Nephron progenitor cell (in vitro differentiated cells): ENCODE measurements around the gene FYN.

Source experiments
- DNase-seq: peaks from one replicate; pipeline ENCODE4 v3.0.0; 2021
- H3K27ac Mint-ChIP-seq: 2 replicates; pipeline ENCODE4 v1.8.0; 2021; ENCODE audit warnings: mild to moderate bottlenecking, moderate library complexity, mixed read lengths
- H3K27me3 Mint-ChIP-seq: 2 replicates; pipeline ENCODE4 v1.8.0; 2021; ENCODE audit warnings: mild to moderate bottlenecking, low read depth, mixed read lengths; ENCODE audit not compliant: poor library complexity
- H3K36me3 Mint-ChIP-seq: 2 replicates; pipeline ENCODE4 v1.8.0; 2021; ENCODE audit warnings: low read depth, mixed read lengths
- H3K4me1 Mint-ChIP-seq: 2 replicates; pipeline ENCODE4 v1.8.0; 2021; ENCODE audit warnings: mixed read lengths
- H3K4me3 Mint-ChIP-seq: 2 replicates; pipeline ENCODE4 v1.8.0; 2021; ENCODE audit warnings: mild to moderate bottlenecking, moderate library complexity, mixed read lengths
- H3K9me3 Mint-ChIP-seq: 2 replicates; pipeline ENCODE4 v1.8.0; 2021; ENCODE audit warnings: mild to moderate bottlenecking, moderate library complexity, mixed read lengths
- TF ChIP-seq, protein P1 (sequence below): fragments of 200-600 bp; sonication (generic); IDR thresholded peaks from 2 replicates; pipeline ENCODE4 v1.5.0; 2021; ENCODE audit warnings: antibody characterized with exemption

The FYN gene

DNA sequence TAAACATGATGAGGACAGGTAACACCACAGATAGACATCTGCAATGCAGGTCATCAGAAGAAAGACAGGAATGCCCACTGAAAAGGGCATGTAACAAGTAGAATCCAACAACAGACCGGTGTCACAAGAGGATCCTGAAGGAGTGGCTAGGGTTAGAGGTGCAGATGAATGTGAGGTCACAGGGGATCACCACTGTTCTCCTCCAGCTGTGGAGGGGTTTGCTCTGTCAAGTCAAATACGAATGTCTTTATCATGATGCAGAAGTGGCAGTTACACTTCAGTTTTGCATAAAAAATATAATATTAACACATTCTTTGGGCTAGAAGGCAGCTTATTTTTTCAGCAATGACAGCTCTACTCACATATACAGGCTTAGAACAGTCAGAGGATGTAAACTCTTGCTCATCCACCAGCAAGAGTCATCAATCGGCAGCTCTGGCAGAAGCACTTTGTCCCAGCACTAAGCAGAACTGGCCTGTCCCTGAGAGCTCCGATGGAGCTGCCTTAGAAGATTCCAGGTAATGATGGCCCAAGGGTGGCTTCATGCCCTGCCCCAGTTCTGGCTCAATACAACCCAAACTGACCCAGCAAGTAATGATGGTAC lies 137.1 kb downstream of the FYN start:
- DNase-seq = no peak
- TF ChIP-seq, protein P1, sequence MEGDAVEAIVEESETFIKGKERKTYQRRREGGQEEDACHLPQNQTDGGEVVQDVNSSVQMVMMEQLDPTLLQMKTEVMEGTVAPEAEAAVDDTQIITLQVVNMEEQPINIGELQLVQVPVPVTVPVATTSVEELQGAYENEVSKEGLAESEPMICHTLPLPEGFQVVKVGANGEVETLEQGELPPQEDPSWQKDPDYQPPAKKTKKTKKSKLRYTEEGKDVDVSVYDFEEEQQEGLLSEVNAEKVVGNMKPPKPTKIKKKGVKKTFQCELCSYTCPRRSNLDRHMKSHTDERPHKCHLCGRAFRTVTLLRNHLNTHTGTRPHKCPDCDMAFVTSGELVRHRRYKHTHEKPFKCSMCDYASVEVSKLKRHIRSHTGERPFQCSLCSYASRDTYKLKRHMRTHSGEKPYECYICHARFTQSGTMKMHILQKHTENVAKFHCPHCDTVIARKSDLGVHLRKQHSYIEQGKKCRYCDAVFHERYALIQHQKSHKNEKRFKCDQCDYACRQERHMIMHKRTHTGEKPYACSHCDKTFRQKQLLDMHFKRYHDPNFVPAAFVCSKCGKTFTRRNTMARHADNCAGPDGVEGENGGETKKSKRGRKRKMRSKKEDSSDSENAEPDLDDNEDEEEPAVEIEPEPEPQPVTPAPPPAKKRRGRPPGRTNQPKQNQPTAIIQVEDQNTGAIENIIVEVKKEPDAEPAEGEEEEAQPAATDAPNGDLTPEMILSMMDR = no peak
- H3K4me1 Mint-ChIP-seq = peaks cover 58% of the 10 kb centered on the region
- H3K27ac Mint-ChIP-seq = peak overlapping the region; percentile 55
- H3K4me3 Mint-ChIP-seq = no peak overlapping the region
- peaks cover 3% of the 10 kb centered on the region for H3K27me3 Mint-ChIP-seq
- peaks cover 36% of the 10 kb centered on the region for H3K9me3 Mint-ChIP-seq
- H3K36me3 Mint-ChIP-seq = peaks cover 60% of the 10 kb centered on the region

DNA sequence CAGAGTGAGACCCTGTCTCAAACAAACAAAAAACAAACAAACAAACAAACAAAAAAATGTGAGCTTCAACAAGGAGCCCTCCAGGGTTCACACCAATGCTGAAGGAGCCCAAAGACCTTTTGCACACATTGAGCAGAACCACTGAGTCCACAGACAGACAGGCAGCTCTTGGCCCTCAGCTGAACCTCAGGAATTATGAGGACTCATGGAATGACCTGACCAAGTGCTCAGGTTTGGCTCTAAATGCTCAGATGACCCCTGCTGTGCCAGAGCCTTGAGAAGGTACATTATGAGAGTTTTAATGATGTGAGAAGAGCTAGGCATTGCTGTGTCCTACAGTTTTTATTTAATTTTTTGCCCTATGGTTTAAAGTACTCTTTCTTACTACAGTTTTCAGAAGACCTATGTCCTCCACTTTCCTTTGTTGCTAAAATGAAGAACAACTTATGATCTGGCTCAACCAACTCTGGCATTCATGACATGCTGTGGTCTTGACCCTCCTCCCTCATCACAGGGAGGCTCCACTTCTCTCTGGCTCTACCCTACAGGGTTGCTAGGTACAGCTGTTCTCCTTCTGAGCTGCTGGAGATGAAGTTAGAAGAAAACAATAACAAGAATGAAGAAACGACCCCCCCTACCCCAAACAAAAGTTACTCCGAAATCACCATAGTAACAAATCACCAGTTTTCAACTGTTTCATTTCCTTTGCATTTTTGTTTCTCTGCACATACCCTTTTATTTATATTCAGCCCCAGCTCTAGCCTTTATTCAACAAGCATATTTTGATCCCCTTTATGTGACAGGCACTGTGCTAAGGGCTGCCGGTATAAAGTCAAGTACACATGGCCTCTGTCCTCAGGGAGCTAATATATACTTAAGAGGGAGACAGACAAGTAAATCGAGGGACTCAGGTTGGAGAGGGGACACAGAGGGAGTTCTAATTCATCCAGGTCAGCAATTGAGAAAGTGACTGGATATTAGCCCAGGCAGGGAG lies 138.9 kb downstream of the FYN start:
- H3K27ac Mint-ChIP-seq = peak overlapping the region; percentile 64
- TF ChIP-seq, protein P1 = no peak
- no peak overlapping the region for H3K4me3 Mint-ChIP-seq
- peaks cover 58% of the 10 kb centered on the region for H3K36me3 Mint-ChIP-seq
- no peak for DNase-seq
- peaks cover 3% of the 10 kb centered on the region for H3K27me3 Mint-ChIP-seq
- peaks cover 67% of the 10 kb centered on the region for H3K4me1 Mint-ChIP-seq
- peaks cover 36% of the 10 kb centered on the region for H3K9me3 Mint-ChIP-seq

DNA sequence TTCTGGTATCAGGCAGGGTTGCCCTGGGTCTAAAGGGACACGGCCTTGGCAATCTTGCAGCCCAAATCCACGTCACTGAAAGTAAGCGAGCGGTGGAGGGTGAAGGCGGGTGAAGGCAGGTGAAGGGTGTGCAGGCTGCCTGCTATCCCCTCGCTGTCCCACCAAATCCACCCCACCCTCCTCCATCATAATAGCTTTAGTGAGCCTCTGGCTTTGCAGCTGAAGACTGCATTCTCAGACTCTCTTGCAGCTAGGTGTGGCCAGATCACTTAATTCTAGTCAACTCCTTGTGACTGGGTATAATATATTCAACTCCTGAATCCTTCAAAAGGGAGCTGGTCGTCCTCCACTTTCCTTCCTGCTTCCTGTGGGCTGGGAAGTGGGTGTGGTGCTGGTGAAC lies 140.9 kb downstream of the FYN start:
- Mint-ChIP-seq H3K27me3 (peaks cover 3% of the 10 kb centered on the region), H3K4me3 (no peak overlapping the region), H3K36me3 (peaks cover 57% of the 10 kb centered on the region), H3K27ac (no peak overlapping the region), H3K4me1 (peaks cover 50% of the 10 kb centered on the region), H3K9me3 (peaks cover 36% of the 10 kb centered on the region)
- DNase-seq = no peak
- TF ChIP-seq, protein P1 = no peak

DNA sequence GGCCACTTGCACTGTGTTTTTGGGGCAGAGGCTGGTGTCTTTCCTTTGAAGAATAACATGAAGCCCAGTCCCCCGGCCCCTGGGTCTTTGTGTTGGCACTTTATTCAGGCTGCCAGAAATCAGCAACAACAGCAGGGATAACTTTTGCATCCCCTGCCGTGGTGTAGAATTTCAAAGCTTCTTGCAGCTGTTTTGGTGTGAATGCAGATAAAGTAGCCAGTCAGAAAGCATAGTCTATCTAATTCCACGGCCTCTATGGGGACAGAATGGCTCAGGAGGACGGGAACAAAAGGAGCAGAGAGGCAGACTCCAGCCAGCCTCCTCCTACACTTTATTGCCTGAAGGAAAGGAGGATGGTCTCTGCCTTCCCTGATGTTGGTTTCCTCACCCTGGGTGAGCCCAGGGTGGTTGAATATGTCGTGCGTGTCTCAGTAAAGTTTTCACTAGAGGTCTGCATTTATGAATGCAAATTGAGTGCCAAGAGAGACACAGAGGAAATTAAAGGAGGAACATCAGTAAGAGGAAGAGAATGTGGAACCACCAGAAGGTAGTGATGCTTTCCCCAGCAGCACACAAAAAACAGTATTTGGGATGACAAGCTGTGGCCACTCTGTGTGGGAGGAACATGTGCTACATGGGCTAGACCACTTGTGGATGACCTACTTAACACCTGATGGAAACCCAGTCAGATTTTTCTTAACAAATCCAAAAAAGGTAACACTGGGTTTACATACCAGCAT lies 141.6 kb downstream of the FYN start:
- H3K27me3 Mint-ChIP-seq = peaks cover 4% of the 10 kb centered on the region
- peak overlapping the region; percentile 30 for H3K27ac Mint-ChIP-seq
- H3K36me3 Mint-ChIP-seq = peaks cover 64% of the 10 kb centered on the region
- TF ChIP-seq, protein P1 = no peak
- H3K4me1 Mint-ChIP-seq = peaks cover 43% of the 10 kb centered on the region
- H3K4me3 Mint-ChIP-seq = peak overlapping the region; percentile 36
- no peak for DNase-seq
- H3K9me3 Mint-ChIP-seq = peaks cover 36% of the 10 kb centered on the region

DNA sequence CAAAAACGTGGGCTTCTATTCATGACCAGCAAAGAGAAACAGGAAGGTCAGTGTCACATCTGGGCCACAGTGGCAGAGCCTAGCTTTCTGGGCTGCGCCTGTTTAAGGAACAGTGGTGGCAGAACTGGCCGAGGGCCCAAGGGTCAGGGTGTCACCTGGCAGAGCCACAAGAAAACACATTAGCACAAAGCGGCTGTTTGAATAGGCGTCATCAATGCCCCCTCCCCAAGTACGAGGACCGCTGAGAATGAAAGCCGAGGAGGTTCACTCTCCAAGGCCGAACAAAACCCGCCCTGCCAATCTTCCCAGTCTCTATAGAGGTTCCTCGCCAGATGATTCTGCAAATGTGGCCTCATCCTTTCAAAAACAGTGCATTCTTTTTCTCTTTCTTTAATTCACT lies 142.4 kb downstream of the FYN start:
- TF ChIP-seq, protein P1 = no peak
- peak overlapping the region; percentile 11 for H3K4me3 Mint-ChIP-seq
- peaks cover 6% of the 10 kb centered on the region for H3K27me3 Mint-ChIP-seq
- H3K36me3 Mint-ChIP-seq = peaks cover 71% of the 10 kb centered on the region
- peak overlapping the region; percentile 30 for H3K27ac Mint-ChIP-seq
- H3K4me1 Mint-ChIP-seq = peaks cover 35% of the 10 kb centered on the region
- peaks cover 36% of the 10 kb centered on the region for H3K9me3 Mint-ChIP-seq
- no peak for DNase-seq
